Osteoblast (primary cell): Measurements from ENCODE around the gene AAK1. TPM values are rescaled to one million over a fixed set of nuclear protein-coding genes. Genes with fewer than 3 reads are reported as not detected.

Experiments used
- DNase-seq: peaks from one replicate; pipeline ENCODE4 v3.0.0; 2011; ENCODE audit warnings: low spot score, mixed read lengths; ENCODE audit not compliant: insufficient read length; ENCODE audit errors: missing footprints
- H2AFZ ChIP-seq: 2 replicates; pipeline ENCODE4 v1.6.0; 2011; ENCODE audit warnings: mild to moderate bottlenecking, low read length
- H3K27ac ChIP-seq: 2 replicates; pipeline ENCODE4 v1.5.1; 2011; ENCODE audit warnings: mild to moderate bottlenecking, low read depth, low read length, moderate library complexity
- H3K27me3 ChIP-seq: 2 replicates; pipeline ENCODE4 v1.6.0; 2012; ENCODE audit warnings: mild to moderate bottlenecking, control low read depth, inconsistent platforms, low read length, moderate library complexity; ENCODE audit not compliant: insufficient read depth
- H3K36me3 ChIP-seq: 2 replicates; pipeline ENCODE4 v1.5.1; 2011; ENCODE audit warnings: mild to moderate bottlenecking, low read length, control low read depth, moderate library complexity; ENCODE audit not compliant: insufficient read depth
- H3K4me1 ChIP-seq: 2 replicates; pipeline ENCODE4 v1.5.1; 2011; ENCODE audit warnings: mild to moderate bottlenecking, low read length, control low read depth, moderate library complexity; ENCODE audit not compliant: insufficient read depth
- H3K4me2 ChIP-seq: 2 replicates; pipeline ENCODE4 v1.6.0; 2011; ENCODE audit warnings: mild to moderate bottlenecking, low read length; ENCODE audit not compliant: insufficient read depth
- H3K4me3 ChIP-seq: fragments of 200-600 bp; sonication (generic); 3 replicates; pipeline ENCODE4 v1.5.1; 2012; ENCODE audit warnings: mild to moderate bottlenecking, low read length, inconsistent platforms; ENCODE audit not compliant: insufficient read depth
- H3K79me2 ChIP-seq: 2 replicates; pipeline ENCODE4 v1.6.0; 2012; ENCODE audit warnings: mild to moderate bottlenecking, low read length, control low read depth, inconsistent platforms; ENCODE audit not compliant: insufficient read depth
- H3K9me3 ChIP-seq: 2 replicates; pipeline ENCODE4 v1.5.1; 2011; ENCODE audit warnings: low read depth, low read length, control low read depth
- H4K20me1 ChIP-seq: 2 replicates; pipeline ENCODE4 v1.6.0; 2012; ENCODE audit warnings: mild to moderate bottlenecking, low read length, control low read depth; ENCODE audit not compliant: insufficient read depth
- CTCF ChIP-seq: IDR thresholded peaks from 2 replicates; pipeline ENCODE4 v1.5.1; 2011; ENCODE audit warnings: mild to moderate bottlenecking, low read depth, low read length, moderate library complexity; ENCODE audit errors: extremely low read depth
- total RNA-seq: library from RNA; depleted of rRNA; stranded (reverse); fragments of >200 nt; gene quantifications from 2 replicates; pipeline ENCODE4 v1.2.3, GENCODE V29; 2012

The AAK1 gene
- total RNA-seq, 1 donor, result 61.9 TPM

GRCh38 chr2:69584127-69584889, 59.2 kb downstream of the AAK1 start:
- Histone ChIP-seq H3K27ac (no peak overlapping the region), H3K4me2 (no peak overlapping the region), H4K20me1 (peaks cover 63% of the 10 kb centered on the region), H3K27me3 (no peaks in the 10 kb centered on the region), H3K36me3 (no peaks in the 10 kb centered on the region), H3K4me3 (no peak overlapping the region), H3K79me2 (peaks cover 94% of the 10 kb centered on the region), H2AFZ (no peak overlapping the region), H3K4me1 (peaks cover 31% of the 10 kb centered on the region), H3K9me3 (no peaks in the 10 kb centered on the region)
- no peak for DNase-seq
- TF ChIP-seq CTCF, result no peak

GRCh38 chr2:69583321-69583833, 60.2 kb downstream of the AAK1 start:
- Histone ChIP-seq H3K27ac (no peak overlapping the region), H3K27me3 (no peaks in the 10 kb centered on the region), H3K4me2 (no peak overlapping the region), H3K9me3 (no peaks in the 10 kb centered on the region), H4K20me1 (peaks cover 55% of the 10 kb centered on the region), H3K79me2 (peaks cover 93% of the 10 kb centered on the region), H3K4me3 (no peak overlapping the region), H3K4me1 (peaks cover 31% of the 10 kb centered on the region), H2AFZ (no peak overlapping the region), H3K36me3 (no peaks in the 10 kb centered on the region)
- no peak for TF ChIP-seq CTCF
- DNase-seq, result no peak

- Histone ChIP-seq H3K36me3 (no peaks in the 10 kb centered on the region), H3K9me3 (no peaks in the 10 kb centered on the region), H2AFZ (no peak overlapping the region), H3K27me3 (no peaks in the 10 kb centered on the region), H3K4me3 (no peak overlapping the region), H3K4me2 (peak overlapping the region; percentile 40), H4K20me1 (peaks cover 54% of the 10 kb centered on the region), H3K79me2 (peaks cover 93% of the 10 kb centered on the region), H3K27ac (no peak overlapping the region), H3K4me1 (peaks cover 31% of the 10 kb centered on the region)
- no peak for DNase-seq
- TF ChIP-seq CTCF, result no peak
These were observed 60.9 kb downstream of the AAK1 start for GRCh38 chr2:69582582-69583176.
